ENCODE results near the gene TICAM1.
"Not testable (repeated sequence)": the region's sequence is repeated elsewhere in the genome, so short reads cannot be mapped to it uniquely, and the experiment has no call there.

Gene TICAM1

DNA sequence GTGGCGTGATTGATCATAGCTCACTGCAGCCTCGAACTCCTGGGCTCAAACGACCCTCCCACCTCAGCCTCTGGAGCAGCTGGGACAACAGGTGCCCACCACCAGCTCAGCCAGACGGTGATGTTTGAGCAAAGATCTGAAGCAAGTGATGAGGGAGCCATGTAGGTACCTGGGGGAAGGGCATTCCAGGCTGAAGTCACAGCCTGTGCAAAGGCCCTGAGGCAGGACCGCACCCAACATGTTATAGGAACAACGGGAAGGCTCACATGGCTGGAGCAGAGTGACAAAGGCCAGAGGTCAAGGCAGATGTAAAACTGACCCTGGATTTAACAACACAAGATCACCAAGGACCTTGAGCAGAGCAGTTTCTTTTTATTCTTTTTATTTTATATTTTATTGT is 25.1 kb downstream of the TICAM1 start:
- no peak for DNase-seq (ENCODE audit: low read depth in 1 of 2, low spot score in 1 of 2)

GRCh38 chr19:4805140-4805539 is 26.4 kb downstream of the TICAM1 start:
- not testable (repeated sequence) for DNase-seq (ENCODE audit: low read depth in 1 of 2, low spot score in 1 of 2)

- DNase-seq (ENCODE audit: low read depth in 1 of 2, low spot score in 1 of 2), result peak; percentile 30 to 45
Measured at GRCh38 chr19:4803736-4804695, 27.5 kb downstream of the TICAM1 start.

- DNase-seq (ENCODE audit: low read depth in 1 of 2, low spot score in 1 of 2), result no peak
Measured at GRCh38 chr19:4802711-4803110, 28.8 kb downstream of the TICAM1 start.

DNA sequence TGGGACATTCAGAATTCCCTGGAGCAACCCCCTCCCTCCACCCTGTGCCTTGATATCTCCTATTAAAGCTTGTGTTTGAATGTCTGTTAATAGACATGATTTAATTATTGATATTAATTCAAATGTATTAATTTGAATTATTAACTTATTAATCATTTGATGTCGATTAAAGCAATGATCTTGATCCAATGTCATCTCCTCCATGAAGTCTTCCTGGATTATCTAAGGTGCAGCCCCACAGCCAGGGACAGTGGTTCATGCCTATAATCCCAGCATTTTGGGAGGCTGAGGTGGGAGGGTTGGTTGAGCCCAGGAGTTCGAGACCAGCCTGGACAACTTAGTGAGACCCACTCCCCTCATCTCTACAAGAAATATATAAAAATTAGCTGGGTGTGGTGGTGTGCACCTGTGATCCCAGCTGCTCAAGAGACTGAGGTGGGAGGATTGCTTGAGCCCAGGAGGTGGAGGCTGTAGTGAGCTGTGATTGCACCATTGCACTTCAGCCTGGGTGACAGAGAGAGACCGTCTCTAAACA is 30.4 kb downstream of the TICAM1 start:
- DNase-seq (ENCODE audit: low read depth in 1 of 2, low spot score in 1 of 2), result no peak

DNA sequence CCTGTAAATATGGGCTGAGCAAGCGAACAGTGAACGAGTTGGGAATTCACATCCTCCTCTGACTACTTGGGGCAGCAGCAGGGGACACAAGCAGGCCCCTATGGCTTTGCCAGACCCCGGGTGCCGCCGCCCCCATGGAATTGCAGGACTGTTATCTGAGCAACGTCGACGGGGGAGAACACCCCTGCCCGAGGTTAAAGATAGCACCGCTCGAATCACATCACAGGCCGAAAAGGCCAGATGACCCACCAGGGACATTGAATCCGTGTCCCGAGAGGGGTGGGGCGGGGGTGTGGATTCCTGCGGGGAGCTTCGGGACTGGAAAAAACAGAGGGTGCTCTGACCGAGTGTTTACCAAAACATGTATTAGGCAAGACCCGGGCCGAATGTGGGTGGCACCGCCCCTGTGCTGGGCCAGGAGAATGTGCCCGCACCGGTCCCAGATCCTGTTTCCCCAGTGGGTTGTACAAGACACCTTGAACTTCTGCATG is 30.9 kb downstream of the TICAM1 start:
- no peak for DNase-seq (ENCODE audit: low read depth in 1 of 2, low spot score in 1 of 2)

DNA sequence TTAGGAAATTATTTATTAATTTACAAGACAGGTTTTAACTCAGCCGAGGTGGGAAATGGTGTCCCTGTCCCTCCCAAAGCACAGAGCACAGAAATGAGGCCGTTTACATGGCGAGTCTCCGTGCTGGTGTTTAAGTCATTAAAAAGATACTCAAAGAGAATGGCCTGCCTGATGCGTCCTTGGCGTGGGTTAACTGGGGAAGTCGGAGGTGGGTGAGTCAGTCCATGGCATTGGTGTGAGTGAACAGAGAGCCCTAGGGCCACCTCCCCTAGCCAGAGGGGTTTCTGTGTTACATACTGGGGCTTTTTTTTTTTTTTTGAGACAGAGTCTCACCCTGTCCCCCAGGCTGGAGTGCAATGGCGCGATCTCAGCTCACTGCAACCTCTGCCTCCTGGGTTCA is 36.1 kb downstream of the TICAM1 start:
- DNase-seq (ENCODE audit: low read depth in 1 of 2, low spot score in 1 of 2), result no peak

DNA sequence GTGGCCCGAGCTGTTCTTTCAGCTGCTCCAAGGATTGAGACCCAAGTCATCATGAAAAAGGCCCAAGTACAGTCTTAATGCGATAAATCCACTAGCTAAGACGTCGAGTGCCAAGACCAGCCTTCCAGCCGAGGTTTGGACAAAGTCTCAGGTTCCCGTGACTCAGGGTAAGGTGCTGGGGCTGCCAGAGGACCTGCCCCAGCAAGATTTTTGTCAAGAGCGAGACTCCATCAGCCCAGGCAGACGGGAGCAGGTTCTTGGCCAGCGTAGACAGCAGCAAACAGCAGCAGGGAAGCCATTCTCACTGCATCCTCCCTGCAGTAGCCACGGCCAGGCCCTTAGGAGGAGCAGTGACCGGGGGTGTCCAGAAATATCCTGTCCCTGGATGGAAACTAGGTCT is 36.5 kb downstream of the TICAM1 start:
- no peak for DNase-seq (ENCODE audit: low read depth in 1 of 2, low spot score in 1 of 2)

- not testable (repeated sequence) for DNase-seq (ENCODE audit: low read depth in 1 of 2, low spot score in 1 of 2)
Measured at GRCh38 chr19:4793278-4793677, 38.2 kb downstream of the TICAM1 start.

- not testable (repeated sequence) for DNase-seq (ENCODE audit: low read depth in 1 of 2, low spot score in 1 of 2)
Measured at GRCh38 chr19:4792866-4793195, 38.7 kb downstream of the TICAM1 start.

GRCh38 chr19:4792019-4792865 is 39.3 kb downstream of the TICAM1 start:
- DNase-seq (ENCODE audit: low read depth in 1 of 2, low spot score in 1 of 2), result not testable (repeated sequence)

GRCh38 chr19:4791183-4792018 is 40.1 kb downstream of the TICAM1 start, which contains the start of gene FEM1A:
Gene FEM1A (plus strand): TSS chr19:4791734. CDS start chr19:4791855, 121 bp downstream.
- peak; percentile 94 to 96 for DNase-seq (ENCODE audit: low read depth in 1 of 2, low spot score in 1 of 2)

- not testable (repeated sequence) for DNase-seq (ENCODE audit: low read depth in 1 of 2, low spot score in 1 of 2)
Measured at GRCh38 chr19:4786412-4787016, 45.0 kb downstream of the TICAM1 start.

GRCh38 chr19:4781801-4782200 is 49.7 kb downstream of the TICAM1 start:
- no peak for DNase-seq (ENCODE audit: low read depth in 1 of 2, low spot score in 1 of 2)

GRCh38 chr19:4780860-4781259 is 50.7 kb downstream of the TICAM1 start:
- no peak for DNase-seq (ENCODE audit: low read depth in 1 of 2, low spot score in 1 of 2)

DNA sequence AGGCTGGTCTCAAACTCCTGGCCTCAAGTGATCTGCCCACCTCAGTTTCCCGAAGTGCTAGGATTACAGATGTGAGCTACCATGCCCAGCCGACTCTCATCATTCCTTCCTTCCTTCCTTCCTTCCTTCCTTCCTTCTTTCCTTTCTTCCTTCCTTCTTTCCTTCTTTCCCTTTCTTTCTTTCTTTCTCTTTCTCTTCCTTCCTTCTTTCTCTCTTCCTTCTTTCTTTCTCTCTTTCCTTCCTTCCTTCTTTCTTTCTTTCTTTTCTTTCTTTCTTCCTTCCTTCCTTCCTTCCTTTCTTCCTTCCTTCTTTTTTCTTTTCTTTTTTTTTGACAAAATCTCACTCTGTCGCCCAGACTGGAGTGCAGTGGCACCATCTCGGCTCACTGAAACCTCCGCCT is 53.4 kb downstream of the TICAM1 start:
- DNase-seq (ENCODE audit: low read depth in 1 of 2, low spot score in 1 of 2), result not testable (repeated sequence)

DNA sequence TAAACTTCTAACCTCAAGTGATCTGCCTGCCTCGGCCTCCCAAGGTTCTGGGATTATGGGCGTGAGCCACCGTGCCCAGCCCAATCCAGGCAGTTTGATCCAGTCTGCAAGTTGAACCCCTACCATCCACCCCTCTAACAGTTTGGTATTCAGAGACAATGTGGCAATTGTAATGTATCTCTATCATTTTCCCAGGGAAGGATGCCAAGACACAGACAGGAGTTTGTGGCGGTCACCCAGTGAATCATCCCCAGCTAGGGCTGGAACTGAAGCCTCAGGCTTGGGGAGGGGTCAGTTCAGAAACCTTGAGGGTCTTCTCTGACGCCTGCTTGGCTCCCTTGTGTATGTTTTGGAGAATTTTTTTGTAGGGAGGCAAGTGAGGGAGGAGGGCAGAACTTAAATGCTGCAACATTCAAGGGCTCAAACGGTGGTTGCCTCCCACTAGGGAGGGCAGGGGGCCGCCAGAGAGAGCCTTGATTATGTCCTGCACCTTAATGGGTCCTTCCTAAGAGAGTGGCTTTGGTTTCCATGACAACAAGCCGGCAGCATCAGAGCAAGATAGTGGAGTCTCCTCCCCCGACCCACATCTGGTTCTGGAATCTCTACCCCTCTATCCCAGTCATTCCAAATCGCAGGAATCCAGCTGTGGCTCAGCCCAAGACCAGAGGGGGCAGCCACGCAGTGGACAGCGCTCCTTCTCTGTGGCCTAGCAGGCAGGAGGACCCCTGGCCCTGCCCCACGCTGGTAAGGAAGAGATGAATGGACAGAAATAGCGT is 54.9 kb downstream of the TICAM1 start:
- DNase-seq (ENCODE audit: low read depth in 1 of 2, low spot score in 1 of 2), result no peak

- DNase-seq (ENCODE audit: low read depth in 1 of 2, low spot score in 1 of 2), result no peak
Measured at GRCh38 chr19:4775627-4776152, 55.8 kb downstream of the TICAM1 start.

- DNase-seq (ENCODE audit: low read depth in 1 of 2, low spot score in 1 of 2), result no peak
Measured at GRCh38 chr19:4774136-4774535, 57.4 kb downstream of the TICAM1 start.

Data from stimulated activated CD4-positive, alpha-beta T cell treated with anti-CD3 and anti-CD28 coated beads, Interleukin-15, amount 100 ng/mL, for 1 hour (primary cell).